ENCODE data around the gene ING2.

- TF ChIP-seq RARB (CRISPR knock-in tag; IDR thresholded peaks at IDR 0.05) (no peak), ZC3H10 (CRISPR knock-in tag; IDR thresholded peaks at IDR 0.05) (no peak), CREB5 (CRISPR knock-in tag; IDR thresholded peaks at IDR 0.05; ENCODE audit: low read depth) (no peak), PPARA (CRISPR knock-in tag; IDR thresholded peaks at IDR 0.05; ENCODE audit: borderline replicate concordance) (no peak), POU6F1 (CRISPR knock-in tag; IDR thresholded peaks at IDR 0.05; ENCODE audit: borderline replicate concordance, low read depth) (no peak), ZNF70 (CRISPR knock-in tag; IDR thresholded peaks at IDR 0.05) (no peak), ZNF565 (CRISPR knock-in tag; conservative IDR thresholded peaks at IDR 0.05; ENCODE audit: low read depth) (no peak), CSRNP3 (CRISPR knock-in tag; IDR thresholded peaks at IDR 0.05) (no peak), ZFP3 (CRISPR knock-in tag; IDR thresholded peaks at IDR 0.05) (no peak), TOX (CRISPR knock-in tag; IDR thresholded peaks at IDR 0.05; ENCODE audit: borderline replicate concordance) (no peak), ZFP30 (CRISPR knock-in tag; IDR thresholded peaks at IDR 0.05) (no peak)
- TF ChIP-seq, protein P1, sequence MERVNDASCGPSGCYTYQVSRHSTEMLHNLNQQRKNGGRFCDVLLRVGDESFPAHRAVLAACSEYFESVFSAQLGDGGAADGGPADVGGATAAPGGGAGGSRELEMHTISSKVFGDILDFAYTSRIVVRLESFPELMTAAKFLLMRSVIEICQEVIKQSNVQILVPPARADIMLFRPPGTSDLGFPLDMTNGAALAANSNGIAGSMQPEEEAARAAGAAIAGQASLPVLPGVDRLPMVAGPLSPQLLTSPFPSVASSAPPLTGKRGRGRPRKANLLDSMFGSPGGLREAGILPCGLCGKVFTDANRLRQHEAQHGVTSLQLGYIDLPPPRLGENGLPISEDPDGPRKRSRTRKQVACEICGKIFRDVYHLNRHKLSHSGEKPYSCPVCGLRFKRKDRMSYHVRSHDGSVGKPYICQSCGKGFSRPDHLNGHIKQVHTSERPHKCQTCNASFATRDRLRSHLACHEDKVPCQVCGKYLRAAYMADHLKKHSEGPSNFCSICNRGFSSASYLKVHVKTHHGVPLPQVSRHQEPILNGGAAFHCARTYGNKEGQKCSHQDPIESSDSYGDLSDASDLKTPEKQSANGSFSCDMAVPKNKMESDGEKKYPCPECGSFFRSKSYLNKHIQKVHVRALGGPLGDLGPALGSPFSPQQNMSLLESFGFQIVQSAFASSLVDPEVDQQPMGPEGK (CRISPR knock-in tag; IDR thresholded peaks at IDR 0.05; ENCODE audit: borderline replicate concordance), result no peak
Observed at GRCh38 chr4:183478926-183479325, 25.9 kb upstream of the ING2 start.

Measured in SK-N-SH treated with all-trans-retinoic acid at 6 μM for 48 hours (cell line).